HL-60/S4 treated with phorbol 12-myristate 13-acetate at 8.2 ng/mL for 4 days and 3 days (cell line): Measurements from ENCODE around the gene GNE.
"Not testable (repeated sequence)": the region's sequence is repeated elsewhere in the genome, so short reads cannot be mapped to it uniquely, and the experiment has no call there.

Experiments
- in situ Hi-C: fragments of 300-500 bp; cut with MboI; formaldehyde crosslinking; loops from 2 replicates; pipeline ENCODE4 v1.15.0; 2022; ENCODE audit warnings: low sequenced_read_pairs

Gene GNE

GRCh38 chr9:36268007-36268427, 9.8 kb upstream of the GNE start:
- in situ Hi-C loops = no loop called here

- in situ Hi-C loops = no loop called here
Observed at GRCh38 chr9:36264896-36265295, 6.6 kb upstream of the GNE start.

GRCh38 chr9:36263683-36264082, 5.4 kb upstream of the GNE start:
- in situ Hi-C loops = no loop called here

- in situ Hi-C loops = no loop called here
Observed at GRCh38 chr9:36258996-36259533, 817 bp upstream of the GNE start.

- in situ Hi-C loops = no loop called here
Observed at GRCh38 chr9:36251428-36251827, 6.8 kb downstream of the GNE start.

- in situ Hi-C loops = no loop called here
Observed at GRCh38 chr9:36250079-36250478, 8.2 kb downstream of the GNE start.

- in situ Hi-C loops = no loop called here
Observed at GRCh38 chr9:36249189-36249588, 9.1 kb downstream of the GNE start.

- in situ Hi-C loops = not testable (repeated sequence)
Observed at GRCh38 chr9:36248061-36248460, 10.2 kb downstream of the GNE start.

- in situ Hi-C loops = no loop called here
Observed at GRCh38 chr9:36247356-36247755, 10.9 kb downstream of the GNE start.

GRCh38 chr9:36245906-36246305, 12.3 kb downstream of the GNE start:
- in situ Hi-C loops = no loop called here

- in situ Hi-C loops = not testable (repeated sequence)
Observed at GRCh38 chr9:36239675-36240074, 18.6 kb downstream of the GNE start.

- in situ Hi-C loops = not testable (repeated sequence)
Observed at GRCh38 chr9:36239205-36239604, 19.0 kb downstream of the GNE start.

- in situ Hi-C loops = no loop called here
Observed at GRCh38 chr9:36237230-36237629, 21.0 kb downstream of the GNE start.

- in situ Hi-C loops = no loop called here
Observed at GRCh38 chr9:36222449-36222848, 35.8 kb downstream of the GNE start.

- in situ Hi-C loops = no loop called here
Observed at GRCh38 chr9:36221667-36222066, 36.6 kb downstream of the GNE start.

GRCh38 chr9:36218411-36218901, 39.8 kb downstream of the GNE start:
- in situ Hi-C loops = no loop called here

- in situ Hi-C loops = no loop called here
Observed at GRCh38 chr9:36218011-36218410, 40.2 kb downstream of the GNE start.

GRCh38 chr9:36217256-36217968, 40.8 kb downstream of the GNE start:
- in situ Hi-C loops = no loop called here

- in situ Hi-C loops = no loop called here
Observed at GRCh38 chr9:36214571-36214970, 43.7 kb downstream of the GNE start.

GRCh38 chr9:36213989-36214388, 44.3 kb downstream of the GNE start:
- in situ Hi-C loops = no loop called here

GRCh38 chr9:36213387-36213786, 44.9 kb downstream of the GNE start:
- in situ Hi-C loops = no loop called here

- in situ Hi-C loops = no loop called here
Observed at GRCh38 chr9:36211510-36211909, 46.7 kb downstream of the GNE start.

GRCh38 chr9:36210722-36211121, 47.5 kb downstream of the GNE start:
- in situ Hi-C loops = no loop called here
